HG02571 (cell line): ENCODE results near the gene POU2F1.

Experiments
- ATAC-seq: cut with Tn5 transposase; IDR thresholded peaks from one replicate; pipeline ENCODE4 v1.9.1; 2021; ENCODE audit warnings: mild to moderate bottlenecking, moderate library complexity; ENCODE audit not compliant: unreplicated experiment

POU2F1 gene

GRCh38 chr1:167270349-167271092, 49.8 kb downstream of the POU2F1 start:
- ATAC-seq = no peak

GRCh38 chr1:167272369-167272957, 51.8 kb downstream of the POU2F1 start:
- no peak for ATAC-seq

GRCh38 chr1:167273027-167273800, 52.5 kb downstream of the POU2F1 start:
- no peak for ATAC-seq

GRCh38 chr1:167274061-167274460, 53.4 kb downstream of the POU2F1 start:
- no peak for ATAC-seq

GRCh38 chr1:167276969-167277368, 56.3 kb downstream of the POU2F1 start:
- peak; percentile 88 for ATAC-seq

- ATAC-seq = no peak
Measured at GRCh38 chr1:167278497-167278896, 57.8 kb downstream of the POU2F1 start.

- no peak for ATAC-seq
Measured at GRCh38 chr1:167280912-167281311, 60.2 kb downstream of the POU2F1 start.

- ATAC-seq = no peak
Measured at GRCh38 chr1:167288390-167289074, 67.8 kb downstream of the POU2F1 start.

GRCh38 chr1:167289075-167289442, 68.4 kb downstream of the POU2F1 start:
- no peak for ATAC-seq

- no peak for ATAC-seq
Measured at GRCh38 chr1:167289966-167290365, 69.3 kb downstream of the POU2F1 start.

GRCh38 chr1:167291539-167292185, 71.0 kb downstream of the POU2F1 start:
- ATAC-seq = no peak

- no peak for ATAC-seq
Measured at GRCh38 chr1:167292216-167292615, 71.5 kb downstream of the POU2F1 start.

- no peak for ATAC-seq
Measured at GRCh38 chr1:167293057-167293456, 72.4 kb downstream of the POU2F1 start.

GRCh38 chr1:167294528-167294927, 73.8 kb downstream of the POU2F1 start:
- no peak for ATAC-seq

- no peak for ATAC-seq
Measured at GRCh38 chr1:167297222-167298214, 76.8 kb downstream of the POU2F1 start.

- ATAC-seq = no peak
Measured at GRCh38 chr1:167298325-167298724, 77.6 kb downstream of the POU2F1 start.

- no peak for ATAC-seq
Measured at GRCh38 chr1:167301355-167301754, 80.7 kb downstream of the POU2F1 start.

- ATAC-seq = no peak
Measured at GRCh38 chr1:167304165-167304564, 83.5 kb downstream of the POU2F1 start.

- ATAC-seq = no peak
Measured at GRCh38 chr1:167305059-167305705, 84.5 kb downstream of the POU2F1 start.
